OCI-LY1 (cell line): ENCODE data around the gene FARS2.

Experiments used
- H2AFZ ChIP-seq: fragments of 200-600 bp; sonication (generic), shearing (Covaris generic); 2 replicates; pipeline ENCODE4 v1.6.0; 2014; ENCODE audit warnings: antibody characterized with exemption, mild to moderate bottlenecking, low read length
- H3F3A ChIP-seq: fragments of 200-600 bp; sonication (generic), shearing (Covaris generic); 2 replicates; pipeline ENCODE4 v1.6.0; 2014; ENCODE audit warnings: mild to moderate bottlenecking, antibody characterized with exemption, low read length, moderate library complexity; ENCODE audit not compliant: insufficient read depth
- H3K27ac ChIP-seq: fragments of 200-600 bp; sonication (generic); 2 replicates; pipeline ENCODE4 v1.5.1; 2014; ENCODE audit warnings: low read length, mixed run types, mild to moderate bottlenecking, low read depth; ENCODE audit not compliant: poor library complexity, severe bottlenecking
- H3K27me3 ChIP-seq: fragments of 200-600 bp; sonication (generic); 2 replicates; pipeline ENCODE4 v1.6.0; 2014; ENCODE audit warnings: antibody characterized with exemption, mild to moderate bottlenecking, low read length, moderate library complexity; ENCODE audit not compliant: insufficient read depth
- H3K36me3 ChIP-seq: fragments of 200-600 bp; sonication (generic); 2 replicates; pipeline ENCODE4 v1.6.1; 2014; ENCODE audit warnings: mild to moderate bottlenecking, antibody characterized with exemption, low read length, moderate library complexity, mixed read lengths; ENCODE audit not compliant: insufficient read depth
- H3K4me1 ChIP-seq: fragments of 200-600 bp; sonication (generic); 2 replicates; pipeline ENCODE4 v1.5.1; 2014; ENCODE audit warnings: mild to moderate bottlenecking, low read length, moderate library complexity; ENCODE audit not compliant: insufficient read depth, severe bottlenecking
- H3K4me2 ChIP-seq: fragments of 200-600 bp; sonication (generic), shearing (Covaris generic); 2 replicates; pipeline ENCODE4 v1.6.1; 2014; ENCODE audit warnings: low read length
- H3K4me3 ChIP-seq: fragments of 200-600 bp; sonication (generic); 2 replicates; pipeline ENCODE4 v1.5.1; 2014; ENCODE audit warnings: low read length, low read depth, mild to moderate bottlenecking, mixed read lengths; ENCODE audit not compliant: poor library complexity, severe bottlenecking
- H3K79me2 ChIP-seq: fragments of 200-600 bp; shearing (Covaris generic); 2 replicates; pipeline ENCODE4 v1.6.1; 2016; ENCODE audit warnings: mixed run types, low read length, mixed read lengths; ENCODE audit not compliant: insufficient read depth
- H3K9ac ChIP-seq: fragments of 200-600 bp; sonication (generic), shearing (Covaris generic); 2 replicates; pipeline ENCODE4 v1.6.1; 2014; ENCODE audit warnings: mild to moderate bottlenecking, low read length, mixed read lengths
- H3K9me2 ChIP-seq: fragments of 200-600 bp; sonication (generic), shearing (Covaris generic); 2 replicates; pipeline ENCODE4 v1.6.1; 2014; ENCODE audit warnings: low read depth, mild to moderate bottlenecking, low read length, mixed read lengths
- H3K9me3 ChIP-seq: fragments of 200-600 bp; shearing (Covaris generic); 2 replicates; pipeline ENCODE4 v1.6.1; 2014; ENCODE audit warnings: low read length, mixed read lengths
- H4K20me1 ChIP-seq: fragments of 200-600 bp; sonication (generic), shearing (Covaris generic); 2 replicates; pipeline ENCODE4 v1.6.0; 2016; ENCODE audit warnings: mild to moderate bottlenecking, low read length; ENCODE audit not compliant: insufficient read depth
- EZH2 ChIP-seq: fragments of 200-600 bp; sonication (generic), shearing (Covaris generic); IDR thresholded peaks from 2 replicates; pipeline ENCODE4 v1.8.0; 2017; ENCODE audit warnings: borderline replicate concordance, mixed run types, mild to moderate bottlenecking, antibody characterized with exemption, low read length, moderate library complexity, mixed read lengths
- TF ChIP-seq, protein P1 (sequence below): fragments of 200-600 bp; sonication (generic), shearing (Covaris generic); IDR thresholded peaks from 2 replicates; pipeline ENCODE4 v1.5.1; 2017; ENCODE audit warnings: mild to moderate bottlenecking, antibody characterized with exemption, low read length, moderate library complexity, mixed read lengths

FARS2 gene

DNA sequence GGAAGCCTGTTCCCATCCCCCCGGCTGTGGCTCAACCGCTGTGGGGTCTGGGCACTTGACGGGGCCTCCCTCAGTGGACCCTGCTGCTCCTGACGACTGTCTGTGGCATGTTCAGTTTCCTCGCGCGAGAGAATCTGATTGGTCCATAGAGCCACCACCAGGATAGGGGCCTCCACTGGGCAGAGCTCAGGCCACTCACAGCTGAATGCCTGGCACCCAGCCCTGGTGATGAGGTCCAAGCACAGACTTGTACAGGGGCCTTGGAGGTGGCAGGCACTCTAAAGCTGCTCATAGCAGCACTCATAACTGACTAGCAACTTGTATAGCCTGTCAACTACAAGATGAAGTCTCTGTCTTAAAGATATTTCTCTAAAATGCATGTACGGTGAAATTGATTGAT lies 377.4 kb downstream of the FARS2 start:
- no peak overlapping the region for H3K4me2 ChIP-seq
- no peak overlapping the region for H3K27ac ChIP-seq
- H3K4me3 ChIP-seq, result no peak overlapping the region
- no peaks in the 10 kb centered on the region for H3K79me2 ChIP-seq
- peaks cover 20% of the 10 kb centered on the region for H3K4me1 ChIP-seq
- no peaks in the 10 kb centered on the region for H3K27me3 ChIP-seq
- H4K20me1 ChIP-seq, result no peaks in the 10 kb centered on the region
- no peak overlapping the region for H2AFZ ChIP-seq
- H3K9me2 ChIP-seq, result no peaks in the 10 kb centered on the region
- TF ChIP-seq EZH2, result no peak
- TF ChIP-seq, protein P1, sequence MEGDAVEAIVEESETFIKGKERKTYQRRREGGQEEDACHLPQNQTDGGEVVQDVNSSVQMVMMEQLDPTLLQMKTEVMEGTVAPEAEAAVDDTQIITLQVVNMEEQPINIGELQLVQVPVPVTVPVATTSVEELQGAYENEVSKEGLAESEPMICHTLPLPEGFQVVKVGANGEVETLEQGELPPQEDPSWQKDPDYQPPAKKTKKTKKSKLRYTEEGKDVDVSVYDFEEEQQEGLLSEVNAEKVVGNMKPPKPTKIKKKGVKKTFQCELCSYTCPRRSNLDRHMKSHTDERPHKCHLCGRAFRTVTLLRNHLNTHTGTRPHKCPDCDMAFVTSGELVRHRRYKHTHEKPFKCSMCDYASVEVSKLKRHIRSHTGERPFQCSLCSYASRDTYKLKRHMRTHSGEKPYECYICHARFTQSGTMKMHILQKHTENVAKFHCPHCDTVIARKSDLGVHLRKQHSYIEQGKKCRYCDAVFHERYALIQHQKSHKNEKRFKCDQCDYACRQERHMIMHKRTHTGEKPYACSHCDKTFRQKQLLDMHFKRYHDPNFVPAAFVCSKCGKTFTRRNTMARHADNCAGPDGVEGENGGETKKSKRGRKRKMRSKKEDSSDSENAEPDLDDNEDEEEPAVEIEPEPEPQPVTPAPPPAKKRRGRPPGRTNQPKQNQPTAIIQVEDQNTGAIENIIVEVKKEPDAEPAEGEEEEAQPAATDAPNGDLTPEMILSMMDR, result no peak
- H3K9ac ChIP-seq, result no peak overlapping the region
- H3K36me3 ChIP-seq, result 0 out of 2 replicates have a peak, but pooled peaks cover 7% of the 10 kb centered on the region
- no peaks in the 10 kb centered on the region for H3F3A ChIP-seq
- H3K9me3 ChIP-seq, result peaks cover 8% of the 10 kb centered on the region

DNA sequence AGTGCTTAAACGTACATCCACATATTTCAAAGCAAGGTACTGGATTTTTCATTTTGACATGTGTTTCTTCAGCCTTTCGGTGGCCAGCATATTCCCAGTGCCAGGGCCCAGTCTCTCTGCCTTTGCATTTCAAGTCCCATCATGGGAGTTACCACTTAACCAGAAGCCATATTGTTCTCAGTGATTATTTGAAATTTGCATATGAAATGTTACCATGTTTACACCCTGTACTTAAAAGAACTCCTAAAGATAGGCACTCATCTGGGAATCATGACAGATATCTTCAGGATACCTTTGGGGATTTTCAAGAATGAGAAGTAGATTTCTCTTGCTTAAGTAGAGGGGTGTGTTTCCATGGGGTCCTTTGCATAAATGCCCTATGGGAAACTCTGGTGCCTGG lies 377.9 kb downstream of the FARS2 start:
- Histone ChIP-seq H3K4me2 (no peak overlapping the region), H3K4me1 (peaks cover 15% of the 10 kb centered on the region), H3K9me3 (peaks cover 8% of the 10 kb centered on the region), H2AFZ (no peak overlapping the region), H3K27ac (no peak overlapping the region), H3K4me3 (no peak overlapping the region), H3K9ac (no peak overlapping the region), H4K20me1 (no peaks in the 10 kb centered on the region), H3K9me2 (no peaks in the 10 kb centered on the region), H3K79me2 (no peaks in the 10 kb centered on the region), H3K27me3 (no peaks in the 10 kb centered on the region), H3F3A (no peaks in the 10 kb centered on the region), H3K36me3 (0 out of 2 replicates have a peak, but pooled peaks cover 7% of the 10 kb centered on the region)
- TF ChIP-seq EZH2, result no peak
- TF ChIP-seq, protein P1, result no peak

DNA sequence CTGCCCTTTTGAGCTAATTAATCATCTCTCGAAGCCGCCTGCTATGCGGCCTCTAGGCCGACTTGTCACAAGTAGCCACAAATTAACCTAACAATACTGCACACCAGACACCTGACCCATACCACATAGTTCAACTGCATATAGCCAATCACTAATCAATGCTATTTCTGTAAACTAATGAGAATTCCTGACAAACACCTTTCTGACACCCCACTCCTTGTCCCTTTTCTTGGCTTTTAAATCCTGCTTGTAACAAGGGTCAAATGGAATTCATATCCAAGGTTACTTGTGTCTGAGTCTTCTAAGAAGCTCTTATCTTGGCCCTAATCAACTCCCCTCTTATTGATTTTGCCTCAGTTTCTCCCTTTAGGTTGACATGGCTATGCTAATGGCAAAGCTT lies 379.3 kb downstream of the FARS2 start:
- H3K9me3 ChIP-seq, result peaks cover 8% of the 10 kb centered on the region
- H3K4me3 ChIP-seq, result no peak overlapping the region
- no peaks in the 10 kb centered on the region for H3K27me3 ChIP-seq
- H2AFZ ChIP-seq, result no peak overlapping the region
- no peaks in the 10 kb centered on the region for H3K79me2 ChIP-seq
- 0 out of 2 replicates have a peak, but pooled peaks cover 7% of the 10 kb centered on the region for H3K36me3 ChIP-seq
- H3K4me2 ChIP-seq, result no peak overlapping the region
- TF ChIP-seq, protein P1, result no peak
- TF ChIP-seq EZH2, result no peak
- no peak overlapping the region for H3K27ac ChIP-seq
- H3K9ac ChIP-seq, result no peak overlapping the region
- no peaks in the 10 kb centered on the region for H3F3A ChIP-seq
- H3K9me2 ChIP-seq, result no peaks in the 10 kb centered on the region
- H3K4me1 ChIP-seq, result peaks cover 12% of the 10 kb centered on the region
- H4K20me1 ChIP-seq, result no peaks in the 10 kb centered on the region
